ENCODE results near the gene CTNND2. TPM values are rescaled to one million over a fixed set of nuclear protein-coding genes. Genes with fewer than 3 reads are reported as not detected.

The CTNND2 gene
- total and polyA plus RNA-seq, 9 of the 15 experiments (the other 6 are each of a cell fraction or from before 2014, with no cell fraction given), result 0.03 to 0.35 TPM; not detected in 7

DNA sequence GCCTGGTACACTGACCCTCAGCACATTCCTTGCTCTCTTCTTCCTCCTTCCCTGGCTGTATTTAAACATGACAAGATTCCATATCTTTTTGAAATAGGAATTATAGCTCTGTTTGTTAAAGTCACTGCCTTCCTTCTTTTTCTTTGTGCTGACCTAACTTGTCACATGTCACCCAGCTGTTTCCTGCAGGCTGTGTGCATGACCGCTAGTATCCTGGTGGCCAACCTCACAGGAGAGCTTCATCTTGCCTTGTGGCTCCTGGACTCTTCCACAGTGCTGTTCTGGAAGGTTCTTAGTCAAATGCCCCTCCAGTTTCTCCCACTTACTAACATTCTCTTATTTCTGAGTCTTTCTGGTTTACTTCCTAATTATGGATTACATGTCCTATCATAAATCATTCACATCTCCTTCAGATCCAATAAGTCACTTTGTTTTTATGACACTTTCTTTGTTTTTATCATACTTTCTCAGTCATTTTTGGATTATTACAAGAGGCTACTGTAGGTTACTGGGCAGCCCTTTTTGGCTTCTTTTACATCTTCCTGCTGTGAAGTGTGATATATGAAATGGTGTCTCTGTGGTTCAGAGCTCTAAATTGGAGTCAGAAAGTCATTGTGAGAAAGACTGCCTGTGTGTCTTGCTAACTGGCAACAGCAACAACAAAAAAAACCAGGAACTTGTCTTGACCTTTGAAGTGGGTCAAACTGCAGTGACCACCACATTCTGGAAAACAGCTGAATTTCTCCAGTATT, 679.6 kb downstream of the CTNND2 start:
- Histone ChIP-seq H3K4me1 (replicated peaks in 1 of 2; ENCODE audit: control insufficient read depth in 2 of 2, insufficient read depth in 2 of 2, low read length in 2 of 2) (no peaks in the 10 kb centered on the region), H3K36me3 (ENCODE audit: control insufficient read depth, insufficient read depth, low read length) (no peaks in the 10 kb centered on the region), H3K9me1 (ENCODE audit: control insufficient read depth, insufficient read depth, low read length) (no peaks in the 10 kb centered on the region), H3K4me3 (no peak overlapping the region), H3K27me3 (ENCODE audit: control insufficient read depth in 2 of 2, insufficient read depth in 2 of 2, low read length in 2 of 2) (no peaks in the 10 kb centered on the region), H3K4me2 (ENCODE audit: insufficient read depth, low read length) (no peak overlapping the region), H3K27ac (ENCODE audit: extremely low read depth, low read depth, low read length) (no peak overlapping the region), H3K9ac (ENCODE audit: insufficient read depth in 1 of 2, low read depth in 2 of 2, low read length in 2 of 2) (no peak overlapping the region), H3K9me3 (replicated peaks; ENCODE audit: control insufficient read depth, insufficient read depth, low read depth, low read length) (no peaks in the 10 kb centered on the region), H3K79me2 (ENCODE audit: control insufficient read depth, insufficient read depth, low read length) (no peaks in the 10 kb centered on the region), H4K20me1 (replicated peaks; ENCODE audit: control insufficient read depth, insufficient read depth, low read length) (no peaks in the 10 kb centered on the region), H2AFZ (ENCODE audit: low read depth, low read length) (no peak overlapping the region)
- FAIRE-seq (no peak), ATAC-seq (no peak), DNase-seq (ENCODE audit: extremely low read depth in 1 of 4, low spot score in 3 of 4) (no peak)
- 0% methylated on average over 1 of the region's 1 CpG for WGBS (ENCODE audit: insufficient coverage, low coverage, missing lambda C conversion rate)
- TF ChIP-seq, protein P1, sequence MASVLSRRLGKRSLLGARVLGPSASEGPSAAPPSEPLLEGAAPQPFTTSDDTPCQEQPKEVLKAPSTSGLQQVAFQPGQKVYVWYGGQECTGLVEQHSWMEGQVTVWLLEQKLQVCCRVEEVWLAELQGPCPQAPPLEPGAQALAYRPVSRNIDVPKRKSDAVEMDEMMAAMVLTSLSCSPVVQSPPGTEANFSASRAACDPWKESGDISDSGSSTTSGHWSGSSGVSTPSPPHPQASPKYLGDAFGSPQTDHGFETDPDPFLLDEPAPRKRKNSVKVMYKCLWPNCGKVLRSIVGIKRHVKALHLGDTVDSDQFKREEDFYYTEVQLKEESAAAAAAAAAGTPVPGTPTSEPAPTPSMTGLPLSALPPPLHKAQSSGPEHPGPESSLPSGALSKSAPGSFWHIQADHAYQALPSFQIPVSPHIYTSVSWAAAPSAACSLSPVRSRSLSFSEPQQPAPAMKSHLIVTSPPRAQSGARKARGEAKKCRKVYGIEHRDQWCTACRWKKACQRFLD (CRISPR knock-in tag; IDR thresholded peaks at IDR 0.05), result no peak
- TF ChIP-seq, protein P2, sequence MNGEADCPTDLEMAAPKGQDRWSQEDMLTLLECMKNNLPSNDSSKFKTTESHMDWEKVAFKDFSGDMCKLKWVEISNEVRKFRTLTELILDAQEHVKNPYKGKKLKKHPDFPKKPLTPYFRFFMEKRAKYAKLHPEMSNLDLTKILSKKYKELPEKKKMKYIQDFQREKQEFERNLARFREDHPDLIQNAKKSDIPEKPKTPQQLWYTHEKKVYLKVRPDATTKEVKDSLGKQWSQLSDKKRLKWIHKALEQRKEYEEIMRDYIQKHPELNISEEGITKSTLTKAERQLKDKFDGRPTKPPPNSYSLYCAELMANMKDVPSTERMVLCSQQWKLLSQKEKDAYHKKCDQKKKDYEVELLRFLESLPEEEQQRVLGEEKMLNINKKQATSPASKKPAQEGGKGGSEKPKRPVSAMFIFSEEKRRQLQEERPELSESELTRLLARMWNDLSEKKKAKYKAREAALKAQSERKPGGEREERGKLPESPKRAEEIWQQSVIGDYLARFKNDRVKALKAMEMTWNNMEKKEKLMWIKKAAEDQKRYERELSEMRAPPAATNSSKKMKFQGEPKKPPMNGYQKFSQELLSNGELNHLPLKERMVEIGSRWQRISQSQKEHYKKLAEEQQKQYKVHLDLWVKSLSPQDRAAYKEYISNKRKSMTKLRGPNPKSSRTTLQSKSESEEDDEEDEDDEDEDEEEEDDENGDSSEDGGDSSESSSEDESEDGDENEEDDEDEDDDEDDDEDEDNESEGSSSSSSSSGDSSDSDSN (IDR thresholded peaks at IDR 0.05; ENCODE audit: borderline replicate concordance in 1 of 2, low read depth in 2 of 2, low read length in 2 of 2), result no peak
- TF ChIP-seq PHB (CRISPR knock-in tag; IDR thresholded peaks at IDR 0.05) (no peak), HEY1 (CRISPR knock-in tag; IDR thresholded peaks at IDR 0.05; ENCODE audit: borderline replicate concordance) (no peak), COPS2 (conservative IDR thresholded peaks at IDR 0.05) (no peak), RHOXF2B (CRISPR knock-in tag; conservative IDR thresholded peaks at IDR 0.05) (no peak), MXI1 (IDR thresholded peaks at IDR 0.05; ENCODE audit: low read depth, low read length) (no peak), CHD1 (IDR thresholded peaks at IDR 0.05; ENCODE audit: low read length) (no peak)
- intact Hi-C loops (cut with micrococcal nuclease) (no loop called here), in situ Hi-C loops (cut with MboI) (no loop called here)
- no TSS peak for BruUV-seq (replicated peaks)
- CTCF ChIA-PET (ENCODE audit: low intra/inter-chr PET ratio), result no interaction called here
- POLR2A ChIA-PET, result interaction anchor here (0.6 kb wide), 1 partner anchor 13 kb away, joined by 3 read pairs; no protein-coding TSS in a partner anchor

Data from K562 (cell line).